NCI-H69 (cell line): ENCODE data around the gene CD109.
"Not testable (repeated sequence)": the region's sequence is repeated elsewhere in the genome, so short reads cannot be mapped to it uniquely, and the experiment has no call there.

ENCODE experiments used
- DNase-seq: peaks from one replicate; lab custom pipeline; 2025; lab: John Stamatoyannopoulos, UW

CD109 gene

GRCh38 chr6:73688351-73688750 is 7.7 kb upstream of the CD109 start:
- no peak for DNase-seq

DNA sequence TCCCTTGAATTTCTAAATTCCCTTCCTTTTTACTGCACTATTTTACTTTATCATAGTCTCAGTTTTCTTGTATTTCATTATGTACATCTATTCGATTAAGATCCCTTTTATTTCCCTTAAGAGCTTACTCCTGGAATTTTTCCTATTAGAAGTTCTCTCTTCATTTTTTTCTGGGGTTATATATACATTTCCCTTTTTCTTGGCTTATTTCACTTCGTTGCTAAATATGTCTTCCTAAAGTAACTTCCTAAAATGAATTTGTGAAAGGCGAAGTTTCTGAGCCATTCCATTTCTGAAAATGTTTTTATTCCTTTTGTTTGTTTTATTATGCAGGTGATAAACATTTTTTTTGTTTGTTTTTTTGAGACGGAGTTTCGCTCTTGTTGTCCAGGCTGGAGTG is 5.9 kb upstream of the CD109 start:
- DNase-seq, result no peak

- no peak for DNase-seq
Observed at GRCh38 chr6:73691512-73691911, 4.5 kb upstream of the CD109 start.

DNA sequence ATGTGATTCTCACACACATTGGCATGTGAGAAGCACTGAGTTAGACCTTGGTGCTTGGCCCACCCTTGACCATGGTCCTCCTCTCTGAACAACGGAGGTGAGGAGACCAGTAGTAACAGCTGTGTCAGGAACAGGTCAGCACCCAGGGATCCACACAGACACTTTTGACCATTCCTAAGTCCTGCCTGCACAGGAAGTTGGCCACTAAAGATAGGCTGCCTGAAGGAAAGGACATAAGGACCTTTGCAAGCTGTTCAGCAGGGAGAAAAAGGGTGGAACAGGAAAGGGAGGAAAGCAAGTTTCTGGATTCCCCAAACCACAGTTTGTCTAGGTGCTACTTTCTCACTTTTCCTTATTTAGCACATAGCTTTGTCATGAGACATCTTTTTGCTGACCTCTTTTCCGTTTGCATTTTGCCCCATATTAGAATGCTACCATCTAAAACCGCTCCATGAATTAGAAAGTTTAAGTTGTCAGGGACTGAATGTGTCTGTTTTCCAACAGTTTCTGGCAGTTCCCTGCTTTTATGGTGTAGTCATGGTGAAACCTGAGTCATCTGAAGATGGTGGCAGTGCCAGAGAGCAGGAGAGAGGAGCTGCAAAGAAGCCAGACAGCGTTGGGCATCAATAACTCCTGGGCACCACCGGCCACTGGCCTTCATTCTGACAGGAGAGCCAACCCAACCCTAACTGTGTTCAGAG is 1.1 kb upstream of the CD109 start:
- no peak for DNase-seq

DNA sequence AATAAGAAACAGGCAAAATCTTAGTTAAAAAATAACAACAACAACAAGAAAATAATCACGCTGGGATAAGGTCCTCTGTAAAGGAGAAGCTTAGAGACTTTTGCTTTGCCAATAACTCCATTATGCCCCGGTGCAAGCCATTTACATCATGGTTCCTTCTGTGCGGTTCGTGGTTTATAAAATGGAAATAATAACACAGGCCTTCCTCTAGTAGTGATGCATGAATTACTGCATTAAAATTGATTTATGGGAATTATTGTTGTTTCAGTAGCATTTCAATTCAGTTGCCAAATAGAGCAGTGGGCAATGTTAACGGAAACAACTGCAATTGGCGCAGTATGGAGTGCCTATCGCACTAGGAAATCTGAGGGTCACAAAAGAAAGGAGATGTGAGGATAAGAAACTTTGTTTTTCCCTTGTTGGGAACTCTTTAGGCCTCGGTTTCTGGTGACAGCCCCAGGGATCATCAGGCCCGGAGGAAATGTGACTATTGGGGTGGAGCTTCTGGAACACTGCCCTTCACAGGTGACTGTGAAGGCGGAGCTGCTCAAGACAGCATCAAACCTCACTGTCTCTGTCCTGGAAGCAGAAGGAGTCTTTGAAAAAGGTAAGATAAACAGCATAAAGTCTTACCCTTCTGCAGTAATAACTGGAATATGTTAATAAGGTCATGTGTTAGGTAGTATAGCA is 1.1 kb downstream of the CD109 start:
- DNase-seq, result no peak

GRCh38 chr6:73699676-73700459 is 3.9 kb downstream of the CD109 start:
- no peak for DNase-seq

- no peak for DNase-seq
Observed at GRCh38 chr6:73702444-73702843, 6.4 kb downstream of the CD109 start.

GRCh38 chr6:73703466-73703865 is 7.5 kb downstream of the CD109 start:
- DNase-seq, result no peak

DNA sequence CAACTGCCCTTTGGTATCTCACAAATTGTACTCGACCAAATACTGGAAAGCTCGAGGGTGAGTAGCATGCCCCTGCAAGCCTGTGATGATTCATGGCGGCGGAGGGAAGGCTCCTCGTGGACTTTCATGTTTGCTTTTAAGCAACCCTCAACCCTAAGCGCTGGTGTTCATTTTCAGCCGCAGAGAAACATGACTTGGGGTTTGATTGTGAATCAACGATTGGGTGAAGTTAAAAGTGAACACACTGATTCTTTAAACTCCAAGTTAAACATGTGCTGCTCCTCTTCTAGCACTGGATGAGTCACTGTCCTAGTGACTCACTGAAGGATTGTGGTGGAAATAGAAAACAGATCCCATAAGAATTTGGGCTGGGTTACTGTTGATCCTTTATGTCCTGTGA is 8.3 kb downstream of the CD109 start:
- DNase-seq, result no peak

DNA sequence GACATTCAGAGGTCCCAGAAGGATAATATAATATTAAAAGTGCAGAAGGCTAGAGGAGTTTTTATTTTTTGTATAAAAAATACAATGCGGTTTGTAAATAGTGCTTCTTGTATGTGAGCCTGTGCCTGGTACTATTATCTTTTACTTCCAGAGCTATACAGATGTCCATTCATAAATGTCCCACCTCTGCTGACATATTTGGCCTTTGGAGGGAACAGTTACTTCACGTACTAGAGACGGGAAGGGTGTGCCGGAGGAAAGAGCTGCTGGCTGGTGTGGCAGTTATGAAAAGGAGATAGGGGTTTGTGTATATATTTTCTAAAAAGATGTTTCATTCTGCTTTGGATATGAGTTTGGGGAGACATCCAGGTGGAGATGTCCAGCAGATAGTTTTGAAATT is 8.8 kb downstream of the CD109 start:
- DNase-seq, result no peak

DNA sequence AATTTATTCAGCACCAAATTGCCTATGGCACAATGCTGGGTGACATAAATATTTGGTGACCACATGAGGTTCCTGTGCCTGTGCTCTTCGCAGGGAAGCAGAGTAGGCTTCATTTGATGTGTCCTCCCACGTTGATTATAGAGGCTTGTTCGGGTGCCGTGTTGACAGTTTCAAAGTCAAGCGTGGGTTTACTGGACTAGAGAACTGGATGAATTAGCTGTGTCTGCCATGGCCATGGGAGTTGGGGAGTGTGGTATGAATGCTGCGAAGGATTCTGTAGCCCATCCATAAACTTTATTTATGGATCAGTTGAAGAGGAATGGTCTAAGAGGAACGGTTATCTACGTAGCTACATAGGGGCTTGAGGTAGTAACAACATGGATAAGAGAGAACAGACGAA is 11.0 kb downstream of the CD109 start:
- DNase-seq, result no peak

GRCh38 chr6:73710470-73710869 is 14.5 kb downstream of the CD109 start:
- no peak for DNase-seq

DNA sequence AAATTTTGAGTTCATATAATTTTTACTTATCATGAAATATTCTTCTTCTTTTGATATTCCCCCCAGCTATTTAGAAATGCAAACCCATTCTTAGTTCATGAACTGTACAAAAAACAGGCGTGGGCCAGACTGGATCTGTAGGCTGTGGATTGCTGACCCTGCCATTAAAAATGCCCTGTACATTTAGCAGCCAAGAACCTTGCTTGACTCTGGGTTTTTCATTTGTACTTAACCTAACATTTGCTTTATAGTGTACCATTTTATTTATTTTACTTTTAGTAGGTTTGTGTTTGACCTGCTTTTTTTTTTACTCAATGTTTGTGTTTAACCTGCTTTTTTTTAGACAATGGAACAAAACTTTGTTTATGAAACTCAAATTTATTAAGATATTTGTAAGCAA is 14.9 kb downstream of the CD109 start:
- DNase-seq, result no peak

DNA sequence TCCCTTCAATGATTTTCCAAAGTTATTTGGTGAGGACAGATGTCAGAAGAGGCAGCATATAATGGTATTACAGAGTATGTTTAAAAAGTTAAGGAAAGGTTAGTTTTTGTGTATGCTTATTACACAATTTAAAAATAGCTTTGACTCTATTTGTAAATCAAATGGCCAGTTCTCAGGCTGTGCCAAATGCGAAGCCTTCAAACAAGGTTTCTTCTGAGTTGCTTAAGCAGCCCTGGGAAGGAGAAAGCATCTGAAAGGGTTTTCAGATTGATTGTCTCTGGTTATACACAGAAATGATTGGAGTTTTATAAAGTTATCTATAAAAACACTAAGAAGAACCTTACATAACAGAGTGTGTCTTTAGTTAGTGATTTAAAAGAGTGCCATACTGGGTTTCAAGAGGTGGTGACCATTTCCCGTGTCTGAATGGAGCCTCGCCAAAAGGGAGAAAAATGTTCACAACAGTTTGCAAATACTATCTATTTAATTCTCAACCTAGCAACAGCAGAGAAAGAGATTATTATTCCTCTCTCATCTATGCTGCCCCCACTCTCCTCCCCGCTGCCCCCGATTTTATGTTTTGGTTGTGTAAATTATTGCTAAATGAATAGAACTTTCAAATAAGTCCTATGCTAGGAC is 16.7 kb downstream of the CD109 start:
- DNase-seq, result no peak

- no peak for DNase-seq
Observed at GRCh38 chr6:73713426-73714147, 17.6 kb downstream of the CD109 start.

DNA sequence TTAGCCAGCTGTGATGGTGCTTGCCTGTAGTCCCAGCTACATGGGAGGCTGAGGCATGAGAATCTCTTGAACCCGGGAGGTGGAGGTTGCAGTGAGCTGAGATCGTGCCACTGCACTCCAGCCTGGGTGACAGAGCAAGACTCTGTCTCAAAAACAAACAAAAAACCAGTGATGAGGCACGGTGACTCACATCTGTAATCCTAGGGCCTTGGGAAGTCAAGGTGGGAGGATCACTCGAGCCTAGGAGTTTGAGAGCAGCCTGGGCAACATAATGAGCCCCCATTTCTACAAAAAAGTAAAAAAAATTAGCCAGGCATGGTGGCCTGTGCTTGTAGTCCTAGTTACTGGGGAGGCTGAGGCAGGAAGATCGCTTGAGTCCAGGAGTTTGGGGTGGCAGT is 19.1 kb downstream of the CD109 start:
- not testable (repeated sequence) for DNase-seq

GRCh38 chr6:73719046-73719445 is 23.0 kb downstream of the CD109 start:
- DNase-seq, result no peak

- no peak for DNase-seq
Observed at GRCh38 chr6:73722318-73723060, 26.5 kb downstream of the CD109 start.

GRCh38 chr6:73723480-73723879 is 27.5 kb downstream of the CD109 start:
- not testable (repeated sequence) for DNase-seq

- no peak for DNase-seq
Observed at GRCh38 chr6:73724389-73724788, 28.4 kb downstream of the CD109 start.

DNA sequence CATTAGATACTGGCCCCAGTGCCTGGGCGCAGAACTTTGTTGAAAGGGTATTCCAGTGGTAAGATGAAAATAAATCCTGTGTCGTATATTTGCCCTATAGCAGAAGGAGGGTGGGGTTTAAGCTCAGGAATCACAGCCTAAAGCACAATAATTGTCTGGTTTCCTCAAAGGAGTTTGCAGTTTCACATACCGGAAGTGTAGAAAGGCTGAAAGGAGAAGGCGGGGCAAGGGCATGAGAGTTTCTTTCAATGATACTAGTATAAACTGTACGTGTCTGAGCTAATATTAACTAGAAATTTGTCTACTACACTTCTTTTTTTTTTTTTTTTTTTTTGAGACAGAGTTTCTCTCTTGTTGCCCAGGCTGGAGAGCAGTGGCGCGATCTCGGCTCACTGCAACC is 29.2 kb downstream of the CD109 start:
- not testable (repeated sequence) for DNase-seq
